Amygdala (tissue), 56 donors: Measurements from ENCODE around the gene C19orf85.
A peak's percentile ranks its signal among the peaks of the same experiment; 100 is the strongest.

Experiments used
- DNase-seq, 56 donors: peaks; one replicate each; lab custom pipeline; 2025; lab: John Stamatoyannopoulos, UW

The C19orf85 gene

DNA sequence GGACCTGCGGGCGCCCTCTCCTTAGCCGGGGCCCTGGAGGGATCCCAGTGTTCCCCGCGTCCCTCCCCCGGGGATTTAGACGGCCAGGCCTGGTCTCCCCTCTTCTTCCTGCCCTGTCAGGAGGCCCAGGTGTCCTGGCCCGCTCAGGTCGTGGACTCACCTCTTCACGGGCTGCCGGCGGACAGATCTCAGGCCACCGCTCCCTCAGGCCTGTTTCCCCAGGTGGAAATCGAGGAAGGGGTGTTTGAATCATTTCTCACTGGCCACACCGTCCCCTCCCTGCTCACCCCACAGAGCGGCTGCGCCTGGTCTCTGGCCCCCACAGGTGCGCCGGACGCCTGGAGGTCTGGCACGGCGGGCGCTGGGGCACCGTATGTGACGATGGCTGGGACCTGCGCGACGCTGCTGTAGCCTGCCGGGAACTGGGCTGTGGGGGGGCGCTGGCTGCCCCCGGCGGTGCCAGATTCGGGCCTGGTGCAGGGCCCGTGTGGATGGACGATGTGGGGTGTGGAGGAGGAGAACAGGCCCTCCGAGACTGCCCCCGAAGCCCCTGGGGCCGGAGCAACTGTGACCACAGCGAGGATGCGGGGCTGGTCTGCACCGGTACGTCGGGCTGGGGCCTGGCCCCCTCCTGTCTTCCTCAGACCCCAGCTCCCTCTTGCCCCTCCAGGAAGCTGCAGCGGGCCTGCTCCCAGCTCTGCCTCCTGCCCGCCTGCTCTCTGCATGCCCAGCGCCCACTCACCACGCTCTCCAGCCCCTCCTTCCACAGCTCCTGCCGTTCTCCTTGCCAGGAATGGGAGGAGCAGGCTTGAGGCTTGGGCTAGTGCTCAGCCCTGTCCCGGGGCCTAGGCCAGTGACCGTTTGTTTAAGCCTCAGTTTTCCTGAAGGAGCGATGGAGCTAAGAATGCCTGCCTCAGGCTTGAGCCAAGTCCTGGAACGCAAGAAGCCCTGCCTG is 26.2 kb upstream of the C19orf85 start:
- peak in 1 of 56 donors; percentile 15 for DNase-seq

DNA sequence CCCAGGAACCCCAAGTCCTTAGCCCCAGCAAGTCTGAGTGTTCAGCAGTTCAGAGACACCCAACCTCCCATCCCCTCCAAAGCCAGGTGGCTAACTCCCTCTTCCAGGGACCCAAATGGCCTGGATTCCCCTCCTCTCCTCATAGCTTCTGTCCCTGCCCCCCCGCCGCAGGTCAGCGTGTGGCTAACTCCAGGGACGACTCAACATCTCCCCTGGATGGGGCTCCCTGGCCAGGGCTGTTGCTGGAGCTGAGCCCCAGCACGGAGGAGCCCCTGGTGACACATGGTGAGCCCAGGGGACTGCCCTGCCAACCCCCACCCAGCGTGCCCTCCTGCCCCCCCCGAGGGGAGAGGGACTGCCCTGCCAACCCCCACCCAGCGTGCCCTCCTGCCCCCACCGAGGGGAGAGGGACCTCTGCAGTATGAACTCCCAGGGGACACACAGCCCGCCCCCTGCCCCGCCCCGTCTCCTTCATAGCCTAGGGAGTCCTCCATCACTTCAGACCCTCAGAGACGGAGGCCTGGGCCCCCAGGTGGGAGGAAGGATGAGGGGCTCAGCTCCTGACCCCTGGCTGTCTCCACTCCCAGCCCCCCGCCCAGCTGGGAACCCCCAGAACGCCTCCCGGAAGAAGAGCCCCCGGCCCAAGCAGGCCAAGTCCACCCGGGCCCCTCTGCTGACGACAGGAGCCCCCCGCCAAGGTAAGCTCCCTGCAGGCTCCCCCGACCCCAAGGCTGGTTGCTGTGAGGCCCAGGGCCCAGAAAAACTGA is 25.3 kb upstream of the C19orf85 start:
- DNase-seq, result no peak

DNA sequence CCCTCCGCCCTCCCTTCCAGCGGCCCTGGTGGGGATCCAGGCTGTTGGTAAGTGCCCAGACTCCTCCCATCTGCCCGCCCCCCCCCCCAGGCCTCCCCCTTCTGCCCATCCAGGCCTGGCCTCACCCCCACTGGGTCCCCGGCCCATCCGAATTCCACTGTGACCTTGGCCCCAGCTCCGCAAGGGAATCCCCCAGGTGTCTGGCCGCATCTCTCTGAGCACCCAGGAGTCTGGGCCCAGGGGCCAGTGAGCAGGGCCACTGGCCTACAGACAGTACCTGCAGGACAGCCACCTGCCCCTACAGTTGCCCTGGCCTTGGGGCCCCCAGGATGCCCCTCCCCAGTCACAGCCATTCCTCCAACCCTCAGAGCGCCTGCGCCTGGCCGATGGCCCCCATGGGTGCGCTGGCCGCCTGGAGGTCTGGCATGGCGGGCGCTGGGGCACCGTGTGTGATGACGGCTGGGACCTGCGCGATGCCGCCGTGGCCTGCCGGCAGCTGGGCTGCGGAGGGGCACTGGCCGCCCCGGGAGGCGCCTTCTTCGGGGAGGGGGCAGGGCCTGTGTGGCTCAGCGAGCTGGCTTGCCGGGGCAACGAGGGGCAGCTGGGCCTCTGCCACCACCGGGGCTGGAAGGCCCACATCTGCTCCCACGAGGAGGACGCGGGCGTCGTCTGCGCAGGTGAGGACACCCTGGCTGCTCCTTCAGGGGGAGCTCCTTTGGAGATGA is 24.6 kb upstream of the C19orf85 start:
- DNase-seq, result no peak

DNA sequence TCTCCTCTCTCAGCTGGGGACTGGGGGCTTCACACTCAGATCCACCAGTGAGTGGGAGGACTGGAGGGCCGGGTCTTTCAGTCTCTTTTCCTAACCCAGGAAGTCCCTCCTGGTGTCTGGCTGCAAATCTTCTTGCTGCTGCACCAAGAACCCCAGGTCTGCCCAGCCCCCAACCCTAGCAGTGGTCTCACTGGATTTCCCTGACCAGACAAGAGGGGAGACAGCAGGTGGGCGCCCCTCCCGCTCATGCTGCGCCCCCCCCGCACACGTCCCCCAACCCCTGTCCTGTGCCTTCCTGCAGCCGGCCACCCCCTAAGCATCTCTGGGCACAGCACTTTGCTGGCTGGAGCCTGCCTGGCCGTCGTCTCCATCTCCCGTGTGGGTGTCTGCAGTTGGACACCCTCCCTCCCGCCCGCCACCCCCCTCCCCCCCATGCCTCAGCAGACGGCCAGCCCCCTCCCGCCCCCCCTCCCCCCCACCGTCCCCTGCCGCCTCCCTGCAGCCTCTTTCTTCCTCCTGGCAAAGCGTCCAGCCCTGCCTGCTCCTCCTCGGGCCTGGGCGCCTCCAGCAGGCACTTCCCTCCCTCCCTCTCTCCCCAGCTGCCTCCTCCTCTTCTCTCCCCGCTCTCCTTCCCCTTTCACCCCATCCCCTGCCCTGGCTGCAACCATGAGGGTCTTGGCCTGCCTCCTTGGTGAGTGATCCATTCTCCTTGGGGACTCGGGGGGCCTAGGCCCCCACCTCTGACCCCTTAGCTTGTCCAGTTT is 23.6 kb upstream of the C19orf85 start, which contains the start of gene SSC5D:
TSS of gene SSC5D (plus strand) at position 513 of the 764 bp plus-strand sequence. CDS start at position 667, 154 bp downstream.
- DNase-seq, result peak in 10 of 56 donors; percentile 12 to 58 (median 34)

DNA sequence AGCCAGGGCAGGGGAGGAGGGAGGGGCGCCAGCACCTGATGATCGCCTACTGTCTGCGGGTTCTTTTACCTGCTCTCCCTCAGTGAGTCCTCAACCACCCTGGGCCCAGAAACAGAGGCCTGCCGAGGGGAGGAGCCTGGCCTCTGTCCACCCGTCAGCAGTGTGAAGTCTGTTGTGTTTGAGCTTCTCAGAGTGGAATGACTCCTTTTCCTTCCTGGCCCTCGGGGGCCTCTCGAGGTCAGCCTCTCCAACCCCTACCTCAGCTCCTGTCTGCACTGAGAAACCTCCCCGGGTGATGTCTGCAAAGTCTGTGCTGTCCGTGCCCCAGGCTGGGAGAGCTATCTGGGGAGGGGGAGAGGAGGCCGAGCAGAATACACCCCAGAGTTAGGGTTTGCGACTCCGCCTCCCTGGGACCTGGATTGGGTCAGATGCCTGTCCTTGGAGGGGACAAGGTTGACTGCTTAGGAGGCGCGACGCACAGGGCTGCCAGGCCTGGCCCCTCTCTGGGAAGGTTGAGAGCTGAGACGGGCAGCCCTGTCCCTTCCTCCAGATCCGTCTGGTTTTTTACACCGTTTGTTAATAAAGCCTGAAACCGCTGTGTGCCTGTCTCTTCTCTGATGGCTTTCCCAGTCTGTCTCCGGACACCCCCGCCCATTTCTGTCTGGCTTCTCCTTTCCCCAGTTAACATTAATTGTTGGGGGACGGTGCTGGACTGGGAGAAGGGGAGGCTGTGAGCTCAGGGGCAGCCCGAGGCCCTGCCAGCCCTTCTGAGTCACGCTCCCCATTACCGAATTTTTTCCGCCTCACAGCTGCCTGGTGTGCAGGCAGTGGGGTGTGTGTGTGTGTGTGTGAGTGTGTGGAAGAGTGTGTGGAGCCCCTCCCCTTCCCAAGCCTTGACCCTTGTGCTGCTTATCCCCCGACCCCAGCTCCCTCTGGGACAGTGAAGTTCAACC is 22.7 kb upstream of the C19orf85 start:
- DNase-seq, result peak in 5 of 56 donors; percentile 9 to 46 (median 34)

DNA sequence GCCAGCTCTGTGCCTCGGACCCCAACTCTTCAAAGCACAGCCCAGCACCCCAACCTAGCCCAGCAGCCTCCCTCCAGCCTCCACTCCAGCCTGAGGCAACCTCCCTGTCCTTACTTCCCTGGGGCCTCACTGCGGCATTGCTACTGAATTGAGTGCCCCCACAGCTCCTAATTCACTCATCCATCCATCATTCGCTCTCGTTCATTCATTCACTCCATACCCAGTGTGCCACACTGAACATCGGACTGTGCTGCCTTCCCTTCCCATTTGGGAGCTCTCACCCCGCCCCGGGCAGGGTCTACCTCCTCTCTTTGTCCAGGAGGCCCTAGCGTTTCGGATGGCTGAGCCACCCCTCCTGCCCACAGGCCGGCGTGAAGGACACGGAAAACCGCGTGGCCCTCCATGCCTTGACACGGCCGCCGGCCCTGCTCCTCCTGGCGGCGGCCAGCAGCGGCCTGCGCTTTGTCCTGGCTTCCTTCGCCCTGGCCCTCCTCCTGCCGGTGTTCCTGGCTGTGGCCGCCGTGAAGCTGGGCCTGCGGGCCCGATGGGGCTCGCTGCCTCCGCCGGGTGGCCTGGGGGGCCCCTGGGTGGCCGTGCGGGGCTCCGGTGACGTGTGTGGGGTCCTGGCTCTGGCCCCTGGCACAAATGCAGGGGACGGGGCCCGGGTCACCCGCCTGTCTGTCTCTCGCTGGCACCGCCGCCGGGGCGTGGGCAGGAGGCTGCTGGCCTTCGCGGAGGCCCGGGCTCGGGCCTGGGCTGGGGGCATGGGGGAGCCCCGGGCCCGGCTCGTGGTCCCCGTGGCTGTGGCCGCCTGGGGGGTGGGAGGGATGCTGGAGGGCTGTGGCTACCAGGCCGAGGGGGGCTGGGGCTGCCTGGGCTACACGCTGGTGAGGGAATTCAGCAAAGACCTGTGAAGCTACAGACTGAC is 21.8 kb upstream of the C19orf85 start:
- no peak for DNase-seq

DNA sequence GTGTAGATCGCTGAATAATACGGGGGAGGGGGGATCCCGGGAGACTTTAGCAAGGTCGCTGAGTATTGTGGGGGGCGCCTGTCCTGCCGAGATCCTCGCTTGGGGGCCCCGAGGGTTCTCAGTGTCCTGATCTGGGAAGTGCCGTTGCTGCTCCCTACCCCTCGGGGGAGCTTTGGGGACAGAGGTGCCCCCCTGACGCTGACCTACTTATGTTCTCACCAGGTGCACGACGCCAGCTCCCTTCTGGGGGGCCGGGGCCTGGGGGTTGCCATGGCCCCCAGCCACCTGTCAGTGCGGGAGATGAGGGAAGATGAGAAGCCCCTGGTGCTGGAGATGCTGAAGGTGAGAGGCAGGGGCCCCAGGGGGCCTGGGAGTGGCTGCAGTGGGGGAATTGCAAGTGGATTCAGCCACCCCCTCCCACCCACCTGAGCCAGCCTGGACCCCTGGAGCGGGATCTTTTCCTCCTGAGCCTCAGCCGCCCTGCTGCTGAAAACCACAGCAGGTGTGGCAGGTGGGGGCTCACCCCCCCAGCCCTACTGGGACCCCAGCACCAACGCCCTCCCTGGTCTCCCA is 21.0 kb upstream of the C19orf85 start:
- no peak for DNase-seq

DNA sequence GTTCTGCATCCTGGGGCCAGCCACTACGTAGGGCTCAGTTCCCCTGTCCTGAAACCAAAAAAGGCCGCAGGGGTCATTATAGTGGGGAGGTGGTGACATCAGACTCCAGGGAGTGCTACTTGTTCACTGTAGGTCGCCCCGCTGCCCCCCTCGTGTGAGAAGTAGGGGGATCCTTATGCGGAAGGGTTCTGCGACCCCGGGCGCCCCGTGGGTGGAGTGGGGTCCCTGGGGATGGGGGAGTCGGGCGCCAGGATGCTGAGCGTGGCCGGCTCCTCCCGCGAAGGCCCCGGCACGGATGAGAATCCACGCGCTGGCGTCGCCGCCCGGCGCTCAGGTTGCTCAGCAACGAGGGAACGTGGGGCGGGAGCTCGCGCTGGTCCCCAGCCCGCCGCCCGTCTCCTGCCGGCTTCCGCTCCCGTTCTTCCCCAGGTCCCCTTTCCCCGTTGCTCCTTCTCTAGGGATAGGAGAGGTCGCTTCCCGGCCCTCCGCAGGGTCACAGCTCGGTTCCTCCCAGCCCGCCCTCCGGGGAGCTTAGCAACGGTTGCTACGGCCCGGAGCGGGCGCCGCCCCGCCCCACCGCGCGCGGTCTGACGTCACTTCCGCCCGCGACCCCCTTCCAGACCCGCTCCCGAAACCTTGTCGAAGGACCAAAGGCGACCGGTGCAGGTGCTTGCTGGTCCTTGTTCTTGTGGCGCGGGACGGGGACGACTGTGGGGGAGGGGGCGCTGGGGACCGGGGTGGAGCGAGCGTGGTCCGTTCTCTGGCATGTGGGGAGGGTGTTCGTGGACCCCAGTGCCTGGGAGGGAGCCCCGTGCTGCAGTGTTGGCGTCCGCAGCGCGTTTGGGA is 20.3 kb upstream of the C19orf85 start, which contains the start of gene NAT14:
TSS of gene NAT14 (plus strand) at position 596 of the 846 bp plus-strand sequence. CDS start 521 bp downstream, outside the sequence.
- peak in 36 of 56 donors; percentile 6 to 76 (median 54) for DNase-seq

DNA sequence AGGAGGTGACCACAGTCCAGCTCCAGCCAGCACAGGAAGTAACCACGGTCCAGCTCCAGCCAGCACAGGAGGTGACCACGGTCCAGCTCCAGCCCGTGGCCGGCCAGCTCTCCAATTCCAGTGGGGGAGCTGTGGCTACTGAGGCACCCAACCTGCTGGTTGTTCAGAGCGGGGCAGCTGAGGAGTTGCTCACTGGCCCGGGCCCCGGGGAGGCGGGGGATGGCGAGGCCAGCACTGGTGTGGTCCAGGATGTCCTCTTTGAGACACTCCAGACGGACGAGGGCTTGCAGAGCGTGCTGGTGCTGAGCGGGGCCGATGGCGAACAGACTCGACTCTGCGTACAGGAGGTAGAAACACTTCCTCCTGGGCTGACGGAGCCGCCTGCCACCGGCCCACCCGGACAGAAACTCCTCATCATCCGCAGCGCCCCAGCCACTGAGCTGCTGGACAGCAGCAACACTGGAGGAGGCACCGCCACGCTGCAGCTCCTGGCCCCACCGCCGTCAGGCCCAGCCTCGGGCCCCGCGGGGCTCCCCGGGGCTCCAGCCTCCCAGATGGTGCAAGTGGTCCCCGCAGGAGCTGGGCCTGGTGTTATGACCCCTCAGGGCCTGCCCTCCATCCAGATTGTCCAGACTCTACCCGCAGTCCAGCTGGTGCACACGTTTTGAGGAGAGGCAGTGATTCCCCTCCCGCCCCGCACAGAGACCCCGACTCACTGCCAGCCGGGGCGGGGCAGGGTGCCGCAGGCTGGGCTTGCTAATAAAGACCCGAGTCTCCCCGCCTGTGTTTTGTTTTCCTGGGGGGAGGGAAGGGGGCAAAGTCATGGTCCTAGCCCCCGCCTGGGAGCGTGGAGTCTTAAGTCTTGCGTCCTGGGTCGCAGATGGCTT is 19.4 kb upstream of the C19orf85 start:
- no peak for DNase-seq

DNA sequence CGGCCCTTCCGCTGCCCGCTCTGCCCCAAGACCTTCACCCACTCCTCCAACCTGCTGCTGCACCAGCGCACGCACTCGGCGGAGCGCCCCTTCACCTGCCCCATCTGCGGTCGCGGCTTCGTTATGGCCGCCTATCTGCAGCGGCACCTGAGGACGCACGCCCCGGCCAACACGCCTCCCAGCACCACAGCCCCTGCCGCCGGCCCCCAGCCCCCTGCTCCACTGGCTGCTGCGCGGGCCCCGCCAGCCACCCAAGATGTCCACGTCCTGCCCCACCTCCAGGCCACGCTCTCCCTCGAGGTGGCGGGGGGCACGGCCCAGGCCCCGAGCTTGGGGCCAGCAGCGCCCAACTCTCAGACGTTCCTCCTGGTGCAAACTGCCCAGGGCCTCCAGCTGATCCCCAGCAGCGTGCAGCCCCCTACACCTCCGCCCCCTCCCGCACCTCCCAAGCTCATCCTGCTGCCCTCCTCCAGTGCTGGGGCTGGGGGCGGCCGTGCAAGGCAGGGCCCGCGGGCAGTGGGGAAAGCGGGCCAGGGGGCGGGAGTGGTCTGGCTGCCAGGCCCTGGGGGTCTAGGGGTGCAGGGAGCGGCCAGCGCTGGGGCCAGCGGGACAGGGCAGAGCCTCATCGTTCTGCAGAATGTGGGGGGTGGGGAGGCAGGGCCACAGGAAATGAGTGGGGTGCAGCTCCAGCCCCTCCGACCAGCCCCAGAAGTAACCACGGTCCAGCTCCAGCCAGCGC is 18.6 kb upstream of the C19orf85 start:
- no peak for DNase-seq

DNA sequence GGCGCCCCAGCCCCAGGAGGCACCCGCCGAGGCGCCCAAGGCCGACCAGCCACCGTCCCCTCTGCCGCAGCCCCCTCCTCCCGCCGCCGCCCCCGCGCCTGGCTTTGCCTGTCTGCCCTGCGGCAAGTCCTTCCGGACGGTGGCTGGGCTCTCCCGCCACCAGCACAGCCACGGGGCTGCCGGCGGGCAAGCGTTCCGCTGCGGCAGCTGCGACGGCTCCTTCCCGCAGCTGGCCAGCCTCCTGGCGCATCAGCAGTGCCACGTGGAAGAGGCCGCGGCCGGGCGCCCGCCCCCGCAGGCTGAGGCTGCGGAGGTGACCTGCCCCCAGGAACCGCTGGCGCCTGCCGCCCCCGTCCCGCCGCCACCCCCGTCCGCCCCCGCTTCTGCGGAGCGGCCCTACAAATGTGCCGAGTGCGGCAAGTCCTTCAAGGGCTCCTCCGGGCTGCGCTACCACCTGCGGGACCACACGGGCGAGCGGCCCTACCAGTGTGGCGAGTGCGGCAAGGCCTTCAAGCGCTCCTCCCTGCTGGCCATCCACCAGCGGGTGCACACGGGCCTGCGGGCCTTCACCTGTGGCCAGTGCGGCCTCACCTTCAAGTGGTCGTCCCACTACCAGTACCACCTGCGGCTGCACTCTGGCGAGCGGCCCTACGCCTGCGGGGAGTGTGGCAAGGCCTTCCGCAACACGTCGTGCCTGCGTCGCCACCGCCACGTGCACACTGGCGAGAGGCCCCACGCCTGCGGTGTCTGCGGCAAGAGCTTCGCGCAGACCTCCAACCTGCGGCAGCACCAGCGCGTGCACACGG is 17.8 kb upstream of the C19orf85 start:
- no peak for DNase-seq

DNA sequence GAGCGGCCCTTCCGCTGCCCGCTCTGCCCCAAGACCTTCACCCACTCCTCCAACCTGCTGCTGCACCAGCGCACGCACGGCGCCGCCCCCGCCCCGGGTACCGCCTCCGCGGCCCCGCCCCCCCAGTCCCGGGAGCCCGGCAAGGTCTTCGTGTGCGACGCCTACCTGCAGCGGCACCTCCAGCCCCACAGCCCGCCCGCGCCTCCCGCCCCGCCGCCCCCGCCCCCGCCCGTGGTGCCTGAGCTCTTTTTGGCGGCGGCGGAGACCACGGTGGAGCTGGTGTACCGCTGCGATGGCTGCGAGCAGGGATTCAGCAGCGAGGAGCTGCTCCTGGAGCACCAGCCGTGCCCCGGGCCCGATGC is 17.2 kb upstream of the C19orf85 start:
- DNase-seq, result no peak

DNA sequence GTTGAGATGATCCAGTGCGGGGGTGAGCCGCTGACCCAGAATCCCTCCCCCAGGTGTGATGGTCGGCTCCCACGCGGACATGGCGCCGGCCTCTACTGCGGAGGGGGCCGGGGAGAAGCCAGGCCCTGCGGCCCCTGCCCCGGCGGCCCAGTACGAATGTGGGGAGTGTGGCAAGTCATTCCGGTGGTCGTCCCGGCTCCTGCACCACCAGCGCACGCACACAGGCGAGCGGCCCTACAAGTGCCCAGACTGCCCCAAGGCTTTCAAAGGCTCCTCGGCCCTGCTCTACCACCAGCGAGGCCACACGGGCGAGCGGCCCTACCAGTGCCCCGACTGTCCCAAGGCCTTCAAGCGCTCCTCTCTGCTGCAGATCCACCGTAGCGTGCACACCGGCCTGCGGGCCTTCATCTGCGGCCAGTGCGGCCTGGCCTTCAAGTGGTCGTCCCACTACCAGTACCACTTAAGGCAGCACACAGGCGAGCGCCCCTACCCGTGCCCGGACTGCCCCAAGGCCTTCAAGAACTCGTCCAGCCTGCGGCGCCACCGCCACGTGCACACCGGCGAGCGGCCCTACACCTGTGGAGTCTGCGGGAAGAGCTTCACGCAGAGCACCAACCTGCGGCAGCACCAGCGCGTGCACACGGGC is 16.7 kb upstream of the C19orf85 start:
- no peak for DNase-seq
